Measurements from ENCODE around the gene EHD2. TPM values are rescaled to one million over a fixed set of nuclear protein-coding genes. Genes with fewer than 3 reads are reported as not detected.
"Not testable (repeated sequence)": the region's sequence is repeated elsewhere in the genome, so short reads cannot be mapped to it uniquely, and the experiment has no call there.

The EHD2 gene
- total RNA-seq, 1 donor from 2014 or later = 159 TPM

- Mint-ChIP-seq H3K36me3 (ENCODE audit: low read depth, unreplicated experiment) (peaks cover 29% of the 10 kb centered on the region), H3K4me1 (ENCODE audit: low read depth, unreplicated experiment) (peaks cover 24% of the 10 kb centered on the region), H3K4me3 (ENCODE audit: unreplicated experiment) (no peak overlapping the region), H3K27ac (ENCODE audit: unreplicated experiment) (no peak overlapping the region), H3K27me3 (ENCODE audit: low read depth, unreplicated experiment) (no peaks in the 10 kb centered on the region), H3K9me3 (ENCODE audit: unreplicated experiment) (no peaks in the 10 kb centered on the region)
- DNase-seq (ENCODE audit: low read depth) (no peak), FAIRE-seq (no peak)
- H3K4me1 ChIP-seq (ENCODE audit: insufficient read depth, low read length) = peaks cover 36% of the 10 kb centered on the region
- peak overlapping the region; percentile 25 for H3K4me2 ChIP-seq (ENCODE audit: low read length)
- H3K36me3 ChIP-seq (ENCODE audit: insufficient read depth, low read length) = peaks cover 16% of the 10 kb centered on the region
- H3K9me3 ChIP-seq (ENCODE audit: insufficient read depth, low read depth, low read length) = no peaks in the 10 kb centered on the region
- no peak overlapping the region for H2AFZ ChIP-seq (ENCODE audit: low read depth, low read length)
- no peak for TF ChIP-seq CTCF (IDR thresholded peaks at IDR 0.05; ENCODE audit: insufficient read depth, low read depth, low read length)
- no peak for TF ChIP-seq EZH2 (IDR thresholded peaks at IDR 0.05; ENCODE audit: insufficient read depth, low read length)
- peaks cover 16% of the 10 kb centered on the region for H4K20me1 ChIP-seq (ENCODE audit: insufficient read depth, low read length)
- no peak overlapping the region for H3K4me3 ChIP-seq (ENCODE audit: insufficient read depth, low read depth, low read length)
- H3K27me3 ChIP-seq (ENCODE audit: insufficient read depth, low read length) = no peaks in the 10 kb centered on the region
- H3K79me2 ChIP-seq (ENCODE audit: insufficient read depth, low read length) = peaks cover 21% of the 10 kb centered on the region
- no peak overlapping the region for H3K9ac ChIP-seq (ENCODE audit: low read length)
- H3K27ac ChIP-seq (ENCODE audit: low read depth, low read length) = peak overlapping the region; percentile 33
These were observed 12.7 kb downstream of the EHD2 start for GRCh38 chr19:47725759-47726401.

- H2AFZ ChIP-seq (ENCODE audit: low read depth, low read length) = no peak overlapping the region
- H3K4me2 ChIP-seq (ENCODE audit: low read length) = peak overlapping the region; percentile 25
- no peak for TF ChIP-seq EZH2 (IDR thresholded peaks at IDR 0.05; ENCODE audit: insufficient read depth, low read length)
- TF ChIP-seq CTCF (IDR thresholded peaks at IDR 0.05; ENCODE audit: insufficient read depth, low read depth, low read length) = no peak
- peak; percentile 79 for DNase-seq (ENCODE audit: low read depth)
- H3K27me3 ChIP-seq (ENCODE audit: insufficient read depth, low read length) = no peaks in the 10 kb centered on the region
- peaks cover 36% of the 10 kb centered on the region for H3K4me1 ChIP-seq (ENCODE audit: insufficient read depth, low read length)
- no peak overlapping the region for H3K4me3 Mint-ChIP-seq (ENCODE audit: unreplicated experiment)
- no peak for FAIRE-seq
- no peaks in the 10 kb centered on the region for H3K9me3 Mint-ChIP-seq (ENCODE audit: unreplicated experiment)
- H3K27me3 Mint-ChIP-seq (ENCODE audit: low read depth, unreplicated experiment) = no peaks in the 10 kb centered on the region
- peak overlapping the region; percentile 22 for H3K27ac Mint-ChIP-seq (ENCODE audit: unreplicated experiment)
- H3K36me3 Mint-ChIP-seq (ENCODE audit: low read depth, unreplicated experiment) = peaks cover 30% of the 10 kb centered on the region
- H3K79me2 ChIP-seq (ENCODE audit: insufficient read depth, low read length) = peaks cover 20% of the 10 kb centered on the region
- no peak overlapping the region for H3K9ac ChIP-seq (ENCODE audit: low read length)
- H4K20me1 ChIP-seq (ENCODE audit: insufficient read depth, low read length) = peaks cover 15% of the 10 kb centered on the region
- H3K4me3 ChIP-seq (ENCODE audit: insufficient read depth, low read depth, low read length) = no peak overlapping the region
- peak overlapping the region; percentile 33 for H3K27ac ChIP-seq (ENCODE audit: low read depth, low read length)
- H3K9me3 ChIP-seq (ENCODE audit: insufficient read depth, low read depth, low read length) = no peaks in the 10 kb centered on the region
- peaks cover 23% of the 10 kb centered on the region for H3K4me1 Mint-ChIP-seq (ENCODE audit: low read depth, unreplicated experiment)
- peaks cover 16% of the 10 kb centered on the region for H3K36me3 ChIP-seq (ENCODE audit: insufficient read depth, low read length)
These were observed 13.2 kb downstream of the EHD2 start for GRCh38 chr19:47726467-47726866.

- H3K4me3 Mint-ChIP-seq (ENCODE audit: unreplicated experiment); H3K9me3 ChIP-seq (ENCODE audit: insufficient read depth, low read depth, low read length); H2AFZ ChIP-seq (ENCODE audit: low read depth, low read length); H3K4me3 ChIP-seq (ENCODE audit: insufficient read depth, low read depth, low read length); FAIRE-seq; DNase-seq (ENCODE audit: low read depth); H3K27me3 Mint-ChIP-seq (ENCODE audit: low read depth, unreplicated experiment); H3K9ac ChIP-seq (ENCODE audit: low read length); H3K27me3 ChIP-seq (ENCODE audit: insufficient read depth, low read length); H3K9me3 Mint-ChIP-seq (ENCODE audit: unreplicated experiment); H3K27ac ChIP-seq (ENCODE audit: low read depth, low read length); H3K4me2 ChIP-seq (ENCODE audit: low read length): not testable (repeated sequence)
- peaks cover 17% of the 10 kb centered on the region for H3K36me3 ChIP-seq (ENCODE audit: insufficient read depth, low read length)
- peaks cover 23% of the 10 kb centered on the region for H3K4me1 ChIP-seq (ENCODE audit: insufficient read depth, low read length)
- H4K20me1 ChIP-seq (ENCODE audit: insufficient read depth, low read length) = peaks cover 15% of the 10 kb centered on the region
- peaks cover 25% of the 10 kb centered on the region for H3K79me2 ChIP-seq (ENCODE audit: insufficient read depth, low read length)
- Mint-ChIP-seq H3K27ac (ENCODE audit: unreplicated experiment) (peak overlapping the region; percentile 98), H3K4me1 (ENCODE audit: low read depth, unreplicated experiment) (peaks cover 21% of the 10 kb centered on the region), H3K36me3 (ENCODE audit: low read depth, unreplicated experiment) (peaks cover 30% of the 10 kb centered on the region)
These were observed 15.1 kb downstream of the EHD2 start for GRCh38 chr19:47728295-47728694.

All from astrocyte (in vitro differentiated cells and primary cell).